ENCODE measurements around the gene ELAVL1.

- no peak for TF ChIP-seq CTCF (IDR thresholded peaks at IDR 0.05)
- TF ChIP-seq POLR2A (IDR thresholded peaks at IDR 0.05) = no peak
These were observed 81.2 kb downstream of the ELAVL1 start for GRCh38 chr19:7924241-7924640.

Measured in right lobe of liver (tissue), 4 donors.